Measurements from ENCODE around the gene DACH1. TPM values are rescaled to one million over a fixed set of nuclear protein-coding genes. Genes with fewer than 3 reads are reported as not detected.
A peak's percentile ranks its signal among the peaks of the same experiment; 100 is the strongest.

Gene DACH1
- total RNA-seq, 5 donors from 2014 or later (not counting 1 experiment from before 2014, with no cell fraction given): 0.13 to 1.2 (median 0.23) TPM

DNA sequence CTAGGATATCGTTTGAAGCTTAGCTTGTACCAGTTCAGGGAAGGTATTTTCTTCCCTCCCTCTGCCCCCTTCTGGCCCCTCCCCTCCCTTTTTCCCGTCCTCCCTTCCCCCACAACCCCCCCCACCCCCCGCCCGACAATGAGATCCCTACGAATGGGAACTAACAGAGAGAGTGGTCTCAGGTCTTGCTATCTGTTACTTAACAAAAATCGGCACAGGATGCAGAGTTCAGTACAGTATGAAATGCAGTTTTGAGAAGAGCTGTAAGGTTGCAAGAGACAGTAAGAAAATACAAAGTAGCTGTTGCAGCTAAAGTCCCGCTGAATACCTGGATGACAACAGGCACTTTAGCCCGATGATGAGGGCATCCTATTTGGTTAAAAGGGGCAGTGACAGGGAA, 3.1 kb upstream of the DACH1 start:
- Histone ChIP-seq H3K27ac (ENCODE audit: low read length) (no peak overlapping the region), H3K4me3 (ENCODE audit: control insufficient read depth in 1 of 2, extremely low read depth in 1 of 2, low read length in 1 of 2) (no peak overlapping the region), H3K36me3 (ENCODE audit: control insufficient read depth in 2 of 2, extremely low read depth in 1 of 2, insufficient read depth in 1 of 2, low read length in 1 of 2) (no peaks in the 10 kb centered on the region), H3K9me3 (no peaks in the 10 kb centered on the region), H3K27me3 (replicated peaks in 1 of 2; ENCODE audit: control insufficient read depth in 2 of 2, extremely low read depth in 1 of 2, insufficient read depth in 2 of 2, low read length in 1 of 2) (peaks cover 0 to 22% of the 10 kb centered on the region in 2 experiments), H3K4me1 (ENCODE audit: control insufficient read depth in 1 of 2, extremely low read depth in 1 of 2, insufficient read depth in 2 of 2, low read length in 2 of 2) (peaks cover 6 to 14% of the 10 kb centered on the region in 2 experiments)
- CTCF ChIA-PET: no interaction called here
- no peaks in the 10 kb centered on the region for H3K9me3 Mint-ChIP-seq
- WGBS (ENCODE audit: insufficient coverage): 71% methylated on average over 1 of the region's 8 CpGs
- no peak for DNase-seq
- H3K27me3 Mint-ChIP-seq: peaks cover 4 to 29% of the 10 kb centered on the region in 2 donors
- no peak for ATAC-seq (replicated peaks in 1 of 4)
- no peaks in the 10 kb centered on the region for H3K36me3 Mint-ChIP-seq
- no peak overlapping the region for H3K4me3 Mint-ChIP-seq
- peaks cover 10 to 14% (median 12%) of the 10 kb centered on the region in 3 donors for H3K4me1 Mint-ChIP-seq
- H3K27ac Mint-ChIP-seq: no peak overlapping the region
- POLR2A ChIA-PET: no interaction called here

GRCh38 chr13:71869274-71869673, 2.3 kb upstream of the DACH1 start:
- 100% methylated on average over 4 of the region's 5 CpGs for WGBS (ENCODE audit: insufficient coverage)
- Mint-ChIP-seq H3K9me3 (no peaks in the 10 kb centered on the region), H3K27me3 (peaks cover 13 to 38% of the 10 kb centered on the region in 2 donors), H3K4me3 (no peak overlapping the region), H3K36me3 (no peaks in the 10 kb centered on the region), H3K4me1 (peaks cover 17 to 22% (median 19%) of the 10 kb centered on the region in 3 donors), H3K27ac (no peak overlapping the region)
- no peaks in the 10 kb centered on the region for H3K9me3 ChIP-seq
- H3K4me1 ChIP-seq (ENCODE audit: control insufficient read depth in 1 of 2, extremely low read depth in 1 of 2, insufficient read depth in 2 of 2, low read length in 2 of 2): peaks cover 6 to 22% of the 10 kb centered on the region in 2 experiments
- peaks cover 0 to 30% of the 10 kb centered on the region in 2 experiments for H3K27me3 ChIP-seq (replicated peaks in 1 of 2; ENCODE audit: control insufficient read depth in 2 of 2, extremely low read depth in 1 of 2, insufficient read depth in 2 of 2, low read length in 1 of 2)
- CTCF ChIA-PET: interaction anchor here in 1 of 2 donors (0.6 kb wide), 1 partner anchor 880 kb away, joined by 4 read pairs; no protein-coding TSS in a partner anchor
- H3K27ac ChIP-seq (ENCODE audit: low read length): no peak overlapping the region
- H3K4me3 ChIP-seq (ENCODE audit: control insufficient read depth in 1 of 2, extremely low read depth in 1 of 2, low read length in 1 of 2): no peak overlapping the region
- POLR2A ChIA-PET: no interaction called here
- ATAC-seq (replicated peaks in 1 of 4) (no peak), DNase-seq (no peak)
- H3K36me3 ChIP-seq (ENCODE audit: control insufficient read depth in 2 of 2, extremely low read depth in 1 of 2, insufficient read depth in 1 of 2, low read length in 1 of 2): no peaks in the 10 kb centered on the region

DNA sequence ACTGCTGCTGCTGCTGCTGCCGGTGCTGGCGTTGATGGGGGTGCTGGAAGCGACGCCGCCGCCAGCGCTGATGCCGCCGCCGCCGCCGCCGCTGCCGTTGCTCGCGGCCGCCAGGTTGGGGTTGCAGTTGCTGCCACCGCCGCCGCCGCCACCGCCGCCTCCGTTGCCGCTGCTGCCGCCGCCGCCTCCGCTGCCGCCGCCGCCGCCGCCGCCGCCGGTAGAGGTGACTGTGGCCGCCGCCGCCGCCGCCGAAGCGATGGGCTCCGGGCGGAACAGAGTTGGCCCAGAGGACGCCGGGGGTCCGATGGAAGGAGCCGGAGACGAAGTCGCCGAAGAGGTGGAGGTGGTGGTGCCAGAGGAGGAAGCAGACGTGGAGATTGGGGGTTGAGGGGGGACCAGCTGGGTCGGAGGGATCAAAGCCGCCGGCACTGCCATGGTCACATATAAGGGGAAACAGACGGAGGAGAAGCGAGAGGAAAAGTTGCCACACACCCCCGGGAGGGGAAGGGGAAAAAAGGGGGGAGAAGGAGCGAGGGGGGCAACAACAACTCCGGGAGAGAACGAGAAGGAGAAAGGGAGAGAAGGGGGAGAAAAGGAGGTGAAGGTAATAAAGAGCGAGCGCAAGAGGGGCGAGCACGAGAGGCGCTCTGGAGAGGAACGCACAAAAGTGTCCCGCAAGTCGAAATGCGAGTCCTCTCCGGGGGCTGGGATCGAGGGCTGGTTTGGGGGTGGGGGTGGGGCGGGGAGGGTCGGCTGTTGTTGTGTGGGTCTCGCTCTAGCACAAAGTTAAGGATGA, 471 bp downstream of the DACH1 start:
- Mint-ChIP-seq H3K4me1 (peaks cover 24 to 31% (median 28%) of the 10 kb centered on the region in 3 donors), H3K27ac (no peak overlapping the region), H3K9me3 (no peaks in the 10 kb centered on the region), H3K27me3 (peaks cover 25 to 48% of the 10 kb centered on the region in 2 donors), H3K36me3 (no peaks in the 10 kb centered on the region), H3K4me3 (peak overlapping the region; percentile 63 to 86 (median 70))
- Histone ChIP-seq H3K4me3 (ENCODE audit: control insufficient read depth in 1 of 2, extremely low read depth in 1 of 2, low read length in 1 of 2) (peak overlapping the region; percentile 34 to 92), H3K27ac (ENCODE audit: low read length) (no peak overlapping the region), H3K36me3 (ENCODE audit: control insufficient read depth in 2 of 2, extremely low read depth in 1 of 2, insufficient read depth in 1 of 2, low read length in 1 of 2) (no peaks in the 10 kb centered on the region), H3K4me1 (ENCODE audit: control insufficient read depth in 1 of 2, extremely low read depth in 1 of 2, insufficient read depth in 2 of 2, low read length in 2 of 2) (peaks cover 5 to 22% of the 10 kb centered on the region in 2 experiments), H3K9me3 (no peaks in the 10 kb centered on the region), H3K27me3 (replicated peaks in 1 of 2; ENCODE audit: control insufficient read depth in 2 of 2, extremely low read depth in 1 of 2, insufficient read depth in 2 of 2, low read length in 1 of 2) (peaks cover 0 to 34% of the 10 kb centered on the region in 2 experiments)
- ChIA-PET POLR2A (no interaction called here), CTCF (interaction anchor here in 1 of 2 donors (1.4 kb wide), 1 partner anchor 12 kb away, joined by 5 read pairs; no protein-coding TSS in a partner anchor)
- DNase-seq (peak in 5 of 35 experiments; percentile 5 to 48 (median 16)), ATAC-seq (replicated peaks in 1 of 4) (peak; percentile 35 to 58 (median 46))
- WGBS (ENCODE audit: insufficient coverage): 3% methylated on average over 74 of the region's 77 CpGs

DNA sequence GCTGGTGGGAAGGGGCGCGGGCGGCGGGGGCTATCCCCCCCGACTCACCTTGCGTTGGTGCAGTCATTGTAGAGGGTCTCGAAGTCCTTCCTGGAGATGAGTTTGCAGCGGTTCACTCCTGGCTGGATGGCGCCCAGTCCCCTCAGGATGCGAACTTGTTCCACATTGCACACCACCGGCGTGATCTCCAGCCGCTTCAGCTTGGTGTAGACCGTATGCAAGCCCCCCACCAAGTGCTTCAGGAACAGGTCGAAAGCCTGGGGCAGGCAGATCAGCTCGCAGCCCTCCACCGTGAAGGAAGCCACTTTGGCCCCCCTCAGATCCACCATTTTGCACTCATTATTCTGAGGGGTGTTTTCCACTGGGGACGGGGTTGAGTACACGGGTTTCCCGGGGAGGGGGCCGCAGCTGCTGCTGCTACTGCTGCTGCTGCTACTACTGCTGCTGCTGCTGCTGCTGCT, 1.1 kb downstream of the DACH1 start:
- H3K27me3 ChIP-seq (replicated peaks in 1 of 2; ENCODE audit: control insufficient read depth in 2 of 2, extremely low read depth in 1 of 2, insufficient read depth in 2 of 2, low read length in 1 of 2): peaks cover 0 to 34% of the 10 kb centered on the region in 2 experiments
- Mint-ChIP-seq H3K36me3 (no peaks in the 10 kb centered on the region), H3K4me1 (peaks cover 24 to 31% (median 28%) of the 10 kb centered on the region in 3 donors), H3K4me3 (peak overlapping the region; percentile 37 to 86 (median 58)), H3K27ac (no peak overlapping the region), H3K9me3 (no peaks in the 10 kb centered on the region), H3K27me3 (peaks cover 25 to 48% of the 10 kb centered on the region in 2 donors)
- peak in 2 of 35 experiments; percentile 4 to 12 for DNase-seq
- POLR2A ChIA-PET: no interaction called here
- no peak overlapping the region for H3K27ac ChIP-seq (ENCODE audit: low read length)
- H3K4me3 ChIP-seq (ENCODE audit: control insufficient read depth in 1 of 2, extremely low read depth in 1 of 2, low read length in 1 of 2): peak overlapping the region; percentile 32 to 98
- peak in 3 of 4 experiments; percentile 10 to 19 (median 15) for ATAC-seq (replicated peaks in 1 of 4)
- H3K4me1 ChIP-seq (ENCODE audit: control insufficient read depth in 1 of 2, extremely low read depth in 1 of 2, insufficient read depth in 2 of 2, low read length in 2 of 2): peaks cover 7 to 22% of the 10 kb centered on the region in 2 experiments
- CTCF ChIA-PET: no interaction called here
- H3K36me3 ChIP-seq (ENCODE audit: control insufficient read depth in 2 of 2, extremely low read depth in 1 of 2, insufficient read depth in 1 of 2, low read length in 1 of 2): no peaks in the 10 kb centered on the region
- H3K9me3 ChIP-seq: no peaks in the 10 kb centered on the region
- 3% methylated on average over 18 of the region's 21 CpGs for WGBS (ENCODE audit: insufficient coverage)

DNA sequence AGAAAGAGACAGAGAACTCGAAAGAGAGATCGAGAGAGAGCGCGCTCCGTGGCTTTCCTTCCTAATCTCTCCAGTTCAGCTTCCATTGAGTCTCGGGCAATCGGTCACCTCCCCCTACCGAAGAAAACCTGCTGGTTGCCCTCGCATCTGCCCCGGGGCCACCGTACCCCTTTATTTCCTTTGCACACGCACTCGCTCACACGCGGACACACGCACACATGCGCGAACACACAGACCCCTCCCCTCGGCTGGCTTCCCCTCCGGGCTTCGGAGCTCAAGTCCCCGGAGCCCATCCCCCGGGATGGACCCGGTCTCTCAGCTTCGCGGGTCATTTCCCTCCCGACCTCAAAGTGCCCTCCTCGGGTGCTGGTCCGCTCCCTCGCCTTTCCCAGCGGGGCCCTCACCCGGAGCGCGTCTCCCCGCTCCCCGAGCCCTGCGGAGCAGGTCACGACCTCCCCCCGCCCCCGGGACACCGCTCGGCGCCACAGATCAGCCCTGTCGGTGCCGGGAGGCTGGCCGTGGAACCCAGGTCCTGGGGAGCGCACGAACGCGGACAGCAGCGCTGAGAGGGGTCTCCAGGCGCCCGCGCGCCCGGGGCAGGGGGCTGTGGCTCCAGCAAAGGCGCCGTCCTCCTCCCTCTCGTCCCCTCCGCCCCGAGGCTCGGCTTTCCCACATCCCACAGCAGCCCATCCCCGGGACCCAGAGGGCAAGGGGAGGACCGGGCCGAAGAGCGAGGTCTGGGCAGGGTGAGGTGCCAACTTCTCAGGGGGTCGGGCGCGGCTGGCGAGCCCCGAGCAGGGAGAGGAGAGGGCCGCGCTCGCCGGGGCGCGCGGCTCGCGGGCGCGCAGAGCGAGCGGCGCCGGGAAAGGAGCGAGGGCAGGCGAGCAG, 1.8 kb downstream of the DACH1 start:
- Mint-ChIP-seq H3K4me1 (peaks cover 24 to 31% (median 28%) of the 10 kb centered on the region in 3 donors), H3K27me3 (peaks cover 25 to 50% of the 10 kb centered on the region in 2 donors), H3K4me3 (peak overlapping the region; percentile 78 to 86 (median 80)), H3K9me3 (no peaks in the 10 kb centered on the region), H3K27ac (no peak overlapping the region), H3K36me3 (no peaks in the 10 kb centered on the region)
- H3K36me3 ChIP-seq (ENCODE audit: control insufficient read depth in 2 of 2, extremely low read depth in 1 of 2, insufficient read depth in 1 of 2, low read length in 1 of 2): no peaks in the 10 kb centered on the region
- DNase-seq (peak in 3 of 35 experiments; percentile 1 to 11 (median 1)), ATAC-seq (replicated peaks in 1 of 4) (peak in 3 of 4 experiments; percentile 12 to 22 (median 18))
- no peak overlapping the region for H3K27ac ChIP-seq (ENCODE audit: low read length)
- H3K27me3 ChIP-seq (replicated peaks in 1 of 2; ENCODE audit: control insufficient read depth in 2 of 2, extremely low read depth in 1 of 2, insufficient read depth in 2 of 2, low read length in 1 of 2): peaks cover 0 to 34% of the 10 kb centered on the region in 2 experiments
- H3K9me3 ChIP-seq: no peaks in the 10 kb centered on the region
- under 1% methylated on average over 78 of the region's 88 CpGs for WGBS (ENCODE audit: insufficient coverage)
- ChIA-PET POLR2A (no interaction called here), CTCF (no interaction called here)
- peaks cover 8 to 22% of the 10 kb centered on the region in 2 experiments for H3K4me1 ChIP-seq (ENCODE audit: control insufficient read depth in 1 of 2, extremely low read depth in 1 of 2, insufficient read depth in 2 of 2, low read length in 2 of 2)
- peak overlapping the region; percentile 36 to 98 for H3K4me3 ChIP-seq (ENCODE audit: control insufficient read depth in 1 of 2, extremely low read depth in 1 of 2, low read length in 1 of 2)
